ENCODE data around the gene TPST2. TPM values are rescaled to one million over a fixed set of nuclear protein-coding genes. Genes with fewer than 3 reads are reported as not detected.

The TPST2 gene
- total and polyA plus RNA-seq, 4 donors: 10.5 to 21.3 (median 14.6) TPM

GRCh38 chr22:26517429-26517828 is 72.5 kb downstream of the TPST2 start:
- Histone ChIP-seq H3K4me1 (ENCODE audit: control insufficient read depth, insufficient read depth, low read length) (peaks cover 6% of the 10 kb centered on the region), H3K27ac (ENCODE audit: low read depth, low read length) (no peak overlapping the region), H3K36me3 (ENCODE audit: control insufficient read depth, insufficient read depth, low read length) (no peaks in the 10 kb centered on the region), H3K9me3 (ENCODE audit: control insufficient read depth, insufficient read depth, low read length) (no peaks in the 10 kb centered on the region), H3K27me3 (ENCODE audit: control insufficient read depth, insufficient read depth, low read length) (no peaks in the 10 kb centered on the region), H3K4me3 (ENCODE audit: low read depth, low read length) (no peak overlapping the region)
- no peak for DNase-seq (ENCODE audit: low read depth in 4 of 6, low spot score in 6 of 6)
- WGBS (ENCODE audit: insufficient coverage): no CpG with 5 or more reads among the region's 5 CpGs

- no peak for DNase-seq (ENCODE audit: low read depth in 4 of 6, low spot score in 6 of 6)
- peaks cover 8% of the 10 kb centered on the region for H3K4me1 ChIP-seq (ENCODE audit: control insufficient read depth, insufficient read depth, low read length)
- no peaks in the 10 kb centered on the region for H3K9me3 ChIP-seq (ENCODE audit: control insufficient read depth, insufficient read depth, low read length)
- no CpG with 5 or more reads among the region's 1 CpG for WGBS (ENCODE audit: insufficient coverage)
- H3K4me3 ChIP-seq (ENCODE audit: low read depth, low read length): no peak overlapping the region
- H3K27ac ChIP-seq (ENCODE audit: low read depth, low read length): no peak overlapping the region
- no peaks in the 10 kb centered on the region for H3K36me3 ChIP-seq (ENCODE audit: control insufficient read depth, insufficient read depth, low read length)
- H3K27me3 ChIP-seq (ENCODE audit: control insufficient read depth, insufficient read depth, low read length): no peaks in the 10 kb centered on the region
These were observed 73.4 kb downstream of the TPST2 start for GRCh38 chr22:26516503-26516902.

GRCh38 chr22:26515931-26516330 is 74.0 kb downstream of the TPST2 start:
- no peaks in the 10 kb centered on the region for H3K9me3 ChIP-seq (ENCODE audit: control insufficient read depth, insufficient read depth, low read length)
- H3K4me3 ChIP-seq (ENCODE audit: low read depth, low read length): no peak overlapping the region
- no peaks in the 10 kb centered on the region for H3K36me3 ChIP-seq (ENCODE audit: control insufficient read depth, insufficient read depth, low read length)
- whole genome bisulfite sequencing (ENCODE audit: insufficient coverage): no CpG with 5 or more reads among the region's 3 CpGs
- peaks cover 9% of the 10 kb centered on the region for H3K4me1 ChIP-seq (ENCODE audit: control insufficient read depth, insufficient read depth, low read length)
- H3K27ac ChIP-seq (ENCODE audit: low read depth, low read length): no peak overlapping the region
- DNase-seq (ENCODE audit: low read depth in 4 of 6, low spot score in 6 of 6): peak in 1 of 6 donors; percentile 54
- H3K27me3 ChIP-seq (ENCODE audit: control insufficient read depth, insufficient read depth, low read length): no peaks in the 10 kb centered on the region

GRCh38 chr22:26514419-26515161 is 75.3 kb downstream of the TPST2 start:
- 95% methylated on average over 3 of the region's 12 CpGs for WGBS (ENCODE audit: insufficient coverage)
- Histone ChIP-seq H3K9me3 (ENCODE audit: control insufficient read depth, insufficient read depth, low read length) (no peaks in the 10 kb centered on the region), H3K27ac (ENCODE audit: low read depth, low read length) (no peak overlapping the region), H3K36me3 (ENCODE audit: control insufficient read depth, insufficient read depth, low read length) (peaks cover 4% of the 10 kb centered on the region), H3K4me1 (ENCODE audit: control insufficient read depth, insufficient read depth, low read length) (peaks cover 9% of the 10 kb centered on the region), H3K27me3 (ENCODE audit: control insufficient read depth, insufficient read depth, low read length) (no peaks in the 10 kb centered on the region), H3K4me3 (ENCODE audit: low read depth, low read length) (no peak overlapping the region)
- DNase-seq (ENCODE audit: low read depth in 4 of 6, low spot score in 6 of 6): no peak

GRCh38 chr22:26513838-26514237 is 76.1 kb downstream of the TPST2 start:
- no peak overlapping the region for H3K27ac ChIP-seq (ENCODE audit: low read depth, low read length)
- H3K36me3 ChIP-seq (ENCODE audit: control insufficient read depth, insufficient read depth, low read length): peaks cover 12% of the 10 kb centered on the region
- H3K4me3 ChIP-seq (ENCODE audit: low read depth, low read length): no peak overlapping the region
- H3K4me1 ChIP-seq (ENCODE audit: control insufficient read depth, insufficient read depth, low read length): peaks cover 9% of the 10 kb centered on the region
- WGBS (ENCODE audit: insufficient coverage): no CpG with 5 or more reads among the region's 1 CpG
- DNase-seq (ENCODE audit: low read depth in 4 of 6, low spot score in 6 of 6): no peak
- H3K27me3 ChIP-seq (ENCODE audit: control insufficient read depth, insufficient read depth, low read length): no peaks in the 10 kb centered on the region
- no peaks in the 10 kb centered on the region for H3K9me3 ChIP-seq (ENCODE audit: control insufficient read depth, insufficient read depth, low read length)

GRCh38 chr22:26512149-26512793 is 77.7 kb downstream of the TPST2 start, which contains the start of gene TFIP11:
TFIP11 (minus strand) TSS chr22:26512473; CDS start chr22:26510272, 2,201 bp downstream.
- WGBS (ENCODE audit: insufficient coverage): under 1% methylated on average over 40 of the region's 40 CpGs
- H3K36me3 ChIP-seq (ENCODE audit: control insufficient read depth, insufficient read depth, low read length): peaks cover 21% of the 10 kb centered on the region
- H3K4me3 ChIP-seq (ENCODE audit: low read depth, low read length): peak within 1 kb of the TSS; percentile 93
- H3K9me3 ChIP-seq (ENCODE audit: control insufficient read depth, insufficient read depth, low read length): no peaks in the 10 kb centered on the region
- peaks cover 9% of the 10 kb centered on the region for H3K4me1 ChIP-seq (ENCODE audit: control insufficient read depth, insufficient read depth, low read length)
- no peaks in the 10 kb centered on the region for H3K27me3 ChIP-seq (ENCODE audit: control insufficient read depth, insufficient read depth, low read length)
- peak; percentile 88 to 98 (median 90) for DNase-seq (ENCODE audit: low read depth in 4 of 6, low spot score in 6 of 6)
- peak within 1 kb of the TSS; percentile 43 for H3K27ac ChIP-seq (ENCODE audit: low read depth, low read length)

- peaks cover 8% of the 10 kb centered on the region for H3K4me1 ChIP-seq (ENCODE audit: control insufficient read depth, insufficient read depth, low read length)
- no peak overlapping the region for H3K4me3 ChIP-seq (ENCODE audit: low read depth, low read length)
- no peaks in the 10 kb centered on the region for H3K27me3 ChIP-seq (ENCODE audit: control insufficient read depth, insufficient read depth, low read length)
- DNase-seq (ENCODE audit: low read depth in 4 of 6, low spot score in 6 of 6): no peak
- no peak overlapping the region for H3K27ac ChIP-seq (ENCODE audit: low read depth, low read length)
- peaks cover 50% of the 10 kb centered on the region for H3K36me3 ChIP-seq (ENCODE audit: control insufficient read depth, insufficient read depth, low read length)
- no peaks in the 10 kb centered on the region for H3K9me3 ChIP-seq (ENCODE audit: control insufficient read depth, insufficient read depth, low read length)
These were observed 81.8 kb downstream of the TPST2 start for GRCh38 chr22:26508148-26508547.

GRCh38 chr22:26503758-26504157 is 86.2 kb downstream of the TPST2 start:
- Histone ChIP-seq H3K27ac (ENCODE audit: low read depth, low read length) (no peak overlapping the region), H3K9me3 (ENCODE audit: control insufficient read depth, insufficient read depth, low read length) (no peaks in the 10 kb centered on the region), H3K27me3 (ENCODE audit: control insufficient read depth, insufficient read depth, low read length) (no peaks in the 10 kb centered on the region), H3K36me3 (ENCODE audit: control insufficient read depth, insufficient read depth, low read length) (peaks cover 66% of the 10 kb centered on the region), H3K4me3 (ENCODE audit: low read depth, low read length) (no peak overlapping the region), H3K4me1 (ENCODE audit: control insufficient read depth, insufficient read depth, low read length) (no peaks in the 10 kb centered on the region)
- DNase-seq (ENCODE audit: low read depth in 4 of 6, low spot score in 6 of 6): no peak
- no CpG with 5 or more reads among the region's 1 CpG for WGBS (ENCODE audit: insufficient coverage)

- no peak overlapping the region for H3K4me3 ChIP-seq (ENCODE audit: low read depth, low read length)
- WGBS (ENCODE audit: insufficient coverage): 28% methylated on average over 3 of the region's 3 CpGs
- no peaks in the 10 kb centered on the region for H3K9me3 ChIP-seq (ENCODE audit: control insufficient read depth, insufficient read depth, low read length)
- H3K27ac ChIP-seq (ENCODE audit: low read depth, low read length): no peak overlapping the region
- peak in 2 of 6 donors; percentile 65 to 72 for DNase-seq (ENCODE audit: low read depth in 4 of 6, low spot score in 6 of 6)
- no peaks in the 10 kb centered on the region for H3K27me3 ChIP-seq (ENCODE audit: control insufficient read depth, insufficient read depth, low read length)
- H3K4me1 ChIP-seq (ENCODE audit: control insufficient read depth, insufficient read depth, low read length): no peaks in the 10 kb centered on the region
- H3K36me3 ChIP-seq (ENCODE audit: control insufficient read depth, insufficient read depth, low read length): peaks cover 67% of the 10 kb centered on the region
These were observed 87.0 kb downstream of the TPST2 start for GRCh38 chr22:26502688-26503561.
